ENCODE measurements around the gene APP.

APP gene

GRCh38 chr21:26170471-26171257 is at the start of gene APP:
APP (minus strand) TSS chr21:26170770; CDS start chr21:26170620, 150 bp downstream.
- peak; percentile 82 for DNase-seq

GRCh38 chr21:26212220-26212619 is 41.6 kb upstream of the APP start:
- no peak for DNase-seq

- no peak for DNase-seq
Observed at GRCh38 chr21:26210614-26211013, 40.0 kb upstream of the APP start.

GRCh38 chr21:26207021-26207420 is 36.5 kb upstream of the APP start:
- DNase-seq = no peak

- DNase-seq = no peak
Observed at GRCh38 chr21:26199456-26199855, 28.9 kb upstream of the APP start.

GRCh38 chr21:26195708-26196107 is 25.1 kb upstream of the APP start:
- no peak for DNase-seq

GRCh38 chr21:26194811-26195251 is 24.3 kb upstream of the APP start:
- DNase-seq = no peak

GRCh38 chr21:26194326-26194725 is 23.8 kb upstream of the APP start:
- DNase-seq = no peak

GRCh38 chr21:26191609-26192008 is 21.0 kb upstream of the APP start:
- DNase-seq = no peak

- DNase-seq = no peak
Observed at GRCh38 chr21:26188422-26188821, 17.9 kb upstream of the APP start.

- no peak for DNase-seq
Observed at GRCh38 chr21:26185446-26185845, 14.9 kb upstream of the APP start.

GRCh38 chr21:26185021-26185420 is 14.5 kb upstream of the APP start:
- DNase-seq = no peak

GRCh38 chr21:26179501-26179900 is 8.9 kb upstream of the APP start:
- no peak for DNase-seq

GRCh38 chr21:26177746-26178426 is 7.3 kb upstream of the APP start:
- no peak for DNase-seq

GRCh38 chr21:26177187-26177586 is 6.6 kb upstream of the APP start:
- DNase-seq = no peak

- DNase-seq = no peak
Observed at GRCh38 chr21:26171258-26172100, 909 bp upstream of the APP start.

- DNase-seq = peak; percentile 26
Observed at GRCh38 chr21:26169611-26170470, 729 bp downstream of the APP start.

GRCh38 chr21:26169061-26169610 is 1.4 kb downstream of the APP start:
- peak; percentile 51 for DNase-seq

GRCh38 chr21:26168371-26168770 is 2.2 kb downstream of the APP start:
- no peak for DNase-seq

- no peak for DNase-seq
Observed at GRCh38 chr21:26167593-26167992, 3.0 kb downstream of the APP start.

- DNase-seq = no peak
Observed at GRCh38 chr21:26165331-26165730, 5.2 kb downstream of the APP start.

- no peak for DNase-seq
Observed at GRCh38 chr21:26164311-26164710, 6.3 kb downstream of the APP start.

All from 8988T (cell line).